SW480 (cell line): ENCODE measurements around the gene GRIK4.
A peak's percentile ranks its signal among the peaks of the same experiment; 100 is the strongest.
"Not testable (repeated sequence)": the region's sequence is repeated elsewhere in the genome, so short reads cannot be mapped to it uniquely, and the experiment has no call there.

Experiments
- DNase-seq: peaks from one replicate; pipeline ENCODE4 v3.0.0-alpha.2; 2016; ENCODE audit warnings: low spot score

The GRIK4 gene

DNA sequence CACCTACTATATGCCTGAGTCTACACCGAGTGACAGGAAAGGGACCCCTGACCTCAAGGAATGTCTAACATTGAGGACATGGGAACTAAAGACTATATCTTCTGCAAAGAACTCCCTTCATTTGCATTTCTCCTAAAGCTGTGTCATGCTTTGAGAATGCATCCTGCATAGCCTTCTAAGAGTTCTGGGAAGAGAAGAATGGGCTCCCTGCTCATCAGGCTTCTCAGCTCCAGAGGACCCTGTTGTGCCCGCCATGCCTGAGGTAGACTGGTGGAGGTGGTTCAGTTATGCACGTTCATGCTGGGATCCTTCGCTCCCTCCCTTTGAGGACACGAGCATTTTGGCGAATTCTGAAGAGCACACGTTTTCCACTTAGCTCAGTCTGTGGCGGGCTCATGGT lies 63.3 kb downstream of the GRIK4 start:
- DNase-seq = no peak

DNA sequence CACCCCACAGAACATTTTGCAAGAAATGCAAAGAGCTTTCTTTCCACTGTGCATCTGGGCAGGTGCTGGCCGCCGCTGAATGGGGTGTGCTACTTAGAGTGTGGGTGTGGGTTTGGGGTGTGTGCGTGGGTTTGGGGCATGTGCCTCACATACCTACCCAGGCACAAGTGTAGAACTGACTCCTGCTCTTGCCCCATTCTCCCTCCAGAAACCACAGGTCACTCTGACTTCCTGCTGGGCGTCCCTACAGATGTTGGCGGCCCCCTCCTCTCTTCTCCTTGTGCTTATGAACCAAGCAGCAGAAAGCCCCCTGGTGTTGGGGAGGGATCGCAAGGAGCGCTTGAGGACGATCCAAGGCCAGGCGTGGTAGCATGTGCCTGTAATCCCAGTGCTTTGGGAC lies 63.9 kb downstream of the GRIK4 start:
- DNase-seq = no peak

DNA sequence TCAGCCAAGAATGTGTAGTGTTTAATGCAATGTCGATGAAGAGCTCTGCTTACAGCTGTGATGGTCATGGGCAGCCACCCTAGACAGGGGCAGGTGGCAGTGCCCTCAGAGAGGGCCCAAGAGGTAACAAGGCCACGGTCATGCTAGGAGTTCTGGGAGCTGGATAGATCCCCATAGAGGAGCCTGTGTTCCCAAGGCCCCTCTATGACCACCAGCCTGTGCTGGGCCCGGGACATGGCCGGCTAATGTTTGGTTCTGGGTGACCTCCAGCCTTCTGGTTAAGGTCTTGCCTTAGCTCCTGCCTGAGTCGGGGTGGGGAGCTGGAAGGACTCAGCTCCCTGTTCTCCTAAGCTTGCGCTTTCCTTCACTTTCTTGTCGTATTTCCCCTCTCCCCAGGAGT lies 65.1 kb downstream of the GRIK4 start:
- DNase-seq = no peak

DNA sequence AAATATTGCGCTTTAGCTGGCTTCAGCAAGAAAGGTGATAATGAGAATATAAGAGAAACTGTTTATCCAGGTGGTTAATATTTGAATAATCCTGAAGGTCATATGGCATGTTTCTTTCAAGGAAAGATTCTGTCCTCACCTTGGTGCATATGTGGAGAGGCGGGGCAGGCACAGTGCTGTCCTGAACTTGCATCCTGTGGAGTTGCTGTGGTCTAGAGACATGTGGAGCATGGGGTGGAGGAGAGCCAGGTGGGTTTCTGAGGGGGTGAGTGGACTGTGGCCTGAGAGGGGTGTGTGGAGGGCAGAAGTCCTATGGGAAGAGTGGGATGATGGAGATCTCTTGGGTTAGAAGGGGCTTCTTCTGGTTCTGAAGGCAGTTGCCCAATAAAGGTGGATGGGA lies 65.5 kb downstream of the GRIK4 start:
- no peak for DNase-seq

DNA sequence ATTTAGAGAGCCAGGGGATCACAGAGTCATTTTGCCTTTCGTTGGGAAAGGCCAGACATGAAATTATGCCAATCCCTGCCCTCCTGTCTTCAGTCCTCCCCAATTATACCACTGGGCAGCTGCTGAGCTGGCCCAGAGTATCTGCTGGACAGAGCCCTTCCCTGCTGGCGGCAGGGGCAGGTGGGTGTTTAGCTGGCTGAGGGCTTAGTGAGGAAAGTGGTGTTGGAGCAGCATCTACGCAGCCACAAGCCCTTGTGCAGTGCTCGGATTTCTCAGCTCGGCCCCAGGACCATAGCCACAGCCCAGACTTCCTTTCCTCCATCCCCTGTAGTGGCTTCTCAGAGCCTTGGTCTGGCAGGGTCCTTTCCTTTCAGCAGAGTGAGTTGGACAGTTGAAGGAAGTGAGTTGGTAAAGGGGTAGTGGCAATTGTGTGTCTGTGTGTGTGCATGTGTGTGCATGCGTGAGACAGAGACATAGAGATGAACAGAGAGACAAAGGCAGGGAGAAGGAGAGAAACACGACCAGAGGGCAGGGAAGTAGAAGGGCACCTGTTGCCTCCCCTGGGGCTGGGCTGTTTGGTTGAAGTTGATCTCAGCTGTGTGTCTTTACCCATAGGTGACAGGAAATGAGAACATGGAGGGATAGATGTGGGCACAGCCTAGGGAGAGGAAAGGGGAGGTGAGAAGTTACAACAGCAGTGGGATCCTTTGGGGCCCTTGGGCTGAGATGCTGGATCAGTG lies 66.2 kb downstream of the GRIK4 start:
- DNase-seq = no peak

DNA sequence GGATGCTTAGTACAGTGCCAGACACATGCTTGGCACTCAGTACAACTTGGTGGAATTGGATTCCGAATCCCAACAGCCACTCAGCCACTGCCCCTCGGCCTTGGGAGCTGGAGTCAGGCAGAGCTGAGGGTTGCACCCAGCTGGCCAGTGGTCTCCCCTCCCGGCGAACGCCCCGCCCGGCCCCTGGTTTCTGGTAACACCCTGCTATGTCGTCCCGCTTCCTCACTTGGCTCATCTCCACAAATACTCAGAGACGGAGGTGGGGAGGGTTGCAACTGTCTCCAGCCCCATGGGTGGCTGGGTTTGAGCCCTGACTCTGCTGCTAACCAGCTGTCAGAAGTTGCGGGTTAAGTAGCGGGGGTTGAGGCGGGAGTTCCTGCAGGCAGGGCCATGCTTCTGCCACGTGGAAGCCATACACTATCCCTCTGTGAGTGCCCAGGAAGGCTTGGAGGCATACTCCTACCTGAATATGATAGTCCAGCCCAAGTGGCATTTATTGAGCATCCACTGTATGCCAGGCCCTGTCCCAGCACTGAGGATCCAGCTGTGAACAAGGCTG lies 67.1 kb downstream of the GRIK4 start:
- DNase-seq = no peak

DNA sequence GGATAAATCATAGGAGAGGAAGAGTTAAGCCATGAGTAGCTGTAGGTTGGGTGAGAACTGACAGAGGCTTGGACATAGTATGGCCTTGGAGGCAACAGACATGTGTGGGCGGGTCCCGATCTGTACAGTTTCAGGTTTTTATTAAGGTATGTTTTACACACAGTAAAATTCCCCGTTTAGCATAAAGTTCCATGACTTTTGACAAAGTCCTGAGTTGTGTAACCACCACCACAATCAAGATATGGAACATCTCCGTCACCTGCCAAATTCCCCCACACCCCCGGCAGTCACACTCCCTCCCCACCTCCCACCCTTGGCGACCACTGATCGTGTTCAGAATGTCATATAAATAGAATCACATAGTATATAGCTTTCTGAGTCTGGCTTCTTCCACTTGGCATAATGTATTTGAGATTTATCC lies 68.1 kb downstream of the GRIK4 start:
- DNase-seq = no peak

DNA sequence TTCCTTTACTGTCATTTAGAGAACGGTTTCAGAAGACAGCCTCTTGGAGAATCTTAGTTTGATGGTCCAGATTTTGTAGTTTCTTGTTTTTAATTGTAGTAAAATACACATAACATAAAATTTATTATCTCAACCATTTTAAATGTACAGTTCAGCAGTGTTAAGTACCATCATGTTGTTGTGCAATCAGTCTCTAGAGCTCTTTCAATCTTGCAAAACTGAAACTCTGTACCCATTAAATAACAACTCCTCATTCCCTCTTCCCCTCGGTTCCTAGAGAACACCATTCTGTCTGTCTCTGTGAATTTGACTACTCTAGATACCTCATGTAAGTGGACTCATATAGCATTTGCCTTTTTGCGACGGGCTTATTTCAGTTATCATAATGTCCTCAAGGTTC lies 69.8 kb downstream of the GRIK4 start:
- no peak for DNase-seq

DNA sequence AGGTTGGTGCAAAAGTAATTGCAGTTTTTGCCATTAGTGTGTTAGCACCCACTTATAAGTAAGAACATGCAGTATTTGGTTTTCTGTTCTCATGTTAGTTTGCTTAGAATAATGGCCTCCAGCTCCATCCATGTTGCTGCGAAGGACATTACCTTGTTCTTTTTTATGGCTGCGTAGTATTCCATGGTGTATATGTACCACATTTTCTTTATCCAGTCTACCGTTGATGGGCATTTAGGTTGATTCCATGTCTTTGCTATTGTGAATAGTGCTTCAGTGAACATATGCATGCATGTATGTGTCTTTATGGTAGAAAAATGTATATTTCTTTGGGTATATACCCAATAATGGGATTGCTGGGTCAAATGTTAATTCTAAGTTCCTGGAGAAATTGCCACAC lies 71.0 kb downstream of the GRIK4 start:
- not testable (repeated sequence) for DNase-seq

DNA sequence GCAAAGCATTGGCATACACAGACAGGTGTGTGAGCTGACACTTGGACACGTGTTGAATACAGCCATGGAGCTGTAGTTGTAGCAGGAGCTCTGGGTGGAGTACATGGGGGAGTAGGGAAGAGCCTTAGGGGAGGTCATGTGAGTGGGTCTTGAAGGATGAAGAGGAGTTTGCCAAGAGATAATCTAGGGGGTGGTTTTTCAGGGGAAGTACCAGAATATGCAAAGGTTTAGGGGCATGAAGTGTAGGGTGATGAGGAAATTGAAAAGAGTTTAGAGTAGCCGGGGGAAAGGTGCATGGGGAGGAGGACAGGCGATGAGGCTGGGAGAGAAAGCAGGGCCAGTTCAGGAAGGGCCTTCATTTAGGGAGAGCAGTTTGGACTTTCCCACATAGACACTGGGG lies 74.5 kb downstream of the GRIK4 start:
- no peak for DNase-seq

DNA sequence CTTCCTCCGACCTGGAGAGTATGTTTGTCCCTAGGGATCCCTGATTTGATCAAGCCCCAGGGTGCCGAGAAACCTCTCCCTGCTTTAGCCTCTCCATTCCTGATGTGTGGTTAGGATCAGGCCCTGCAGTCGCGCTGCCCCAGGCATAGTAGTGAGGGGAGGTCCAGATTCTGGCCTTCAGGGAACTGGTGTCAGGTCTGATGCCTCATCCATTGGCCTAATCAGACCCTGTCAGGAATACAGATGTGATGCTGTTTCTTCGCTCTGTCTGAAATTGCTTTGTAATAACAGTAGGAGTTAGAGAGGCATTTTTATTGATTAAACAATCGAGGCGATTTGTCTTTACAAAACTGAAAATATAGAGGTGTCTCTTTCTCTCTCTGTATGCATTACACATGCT lies 75.2 kb downstream of the GRIK4 start:
- no peak for DNase-seq

DNA sequence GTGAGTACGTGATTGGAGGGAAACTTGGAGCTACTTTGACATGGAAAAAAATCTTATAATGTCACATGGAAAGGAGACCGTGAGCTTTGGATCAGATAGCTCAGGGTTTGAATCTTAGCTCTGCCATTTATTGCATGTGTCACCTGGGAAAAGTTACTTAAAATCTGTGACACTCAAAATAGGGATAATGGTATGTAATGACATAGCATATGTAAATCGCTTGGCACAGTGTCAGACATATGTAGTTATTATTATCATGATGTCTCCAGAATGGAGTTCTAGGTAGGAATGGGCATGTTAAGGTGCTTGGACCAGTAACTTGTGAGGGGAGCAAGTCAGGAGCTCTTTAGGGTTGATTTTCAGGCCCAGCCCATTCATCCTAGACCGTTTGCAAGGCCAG lies 75.8 kb downstream of the GRIK4 start:
- no peak for DNase-seq

DNA sequence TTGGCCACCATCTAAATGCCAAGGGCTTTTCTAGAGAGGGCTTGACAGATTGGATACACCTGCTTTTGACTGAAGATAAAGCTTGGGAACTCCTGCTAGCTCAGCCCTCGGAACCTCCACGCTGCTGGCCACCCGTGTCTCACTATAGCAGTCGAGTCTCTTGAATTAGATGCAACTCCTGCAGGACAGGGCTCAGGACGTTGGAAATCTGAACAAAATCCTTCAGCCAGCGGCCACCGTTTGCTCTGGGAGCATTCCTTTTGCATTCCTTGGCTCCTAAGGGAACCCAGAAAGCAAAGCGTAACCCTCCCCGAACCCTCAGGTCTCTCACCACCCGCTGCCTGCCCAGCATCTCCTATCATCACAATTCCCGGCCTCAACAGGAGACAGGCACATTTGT lies 77.8 kb downstream of the GRIK4 start:
- DNase-seq = no peak

DNA sequence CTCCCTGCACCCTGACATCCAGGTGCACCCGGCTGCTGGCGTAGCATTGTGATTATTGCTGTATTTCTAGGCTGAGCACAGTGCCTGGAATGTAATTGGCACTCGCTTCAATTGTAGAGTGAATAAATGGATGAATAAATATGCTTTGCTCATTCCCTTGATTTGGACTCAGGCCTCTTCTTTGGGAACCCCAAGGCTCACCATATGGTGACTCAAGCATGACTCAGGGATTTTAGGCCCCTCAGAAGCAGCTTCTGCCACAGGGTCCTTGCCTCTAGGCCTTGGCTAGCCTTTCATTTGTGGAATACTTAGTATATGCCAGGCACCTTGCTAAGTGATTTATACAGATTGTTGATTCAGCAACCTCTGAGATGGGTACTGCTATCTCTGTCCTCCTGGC lies 78.9 kb downstream of the GRIK4 start:
- DNase-seq = no peak

DNA sequence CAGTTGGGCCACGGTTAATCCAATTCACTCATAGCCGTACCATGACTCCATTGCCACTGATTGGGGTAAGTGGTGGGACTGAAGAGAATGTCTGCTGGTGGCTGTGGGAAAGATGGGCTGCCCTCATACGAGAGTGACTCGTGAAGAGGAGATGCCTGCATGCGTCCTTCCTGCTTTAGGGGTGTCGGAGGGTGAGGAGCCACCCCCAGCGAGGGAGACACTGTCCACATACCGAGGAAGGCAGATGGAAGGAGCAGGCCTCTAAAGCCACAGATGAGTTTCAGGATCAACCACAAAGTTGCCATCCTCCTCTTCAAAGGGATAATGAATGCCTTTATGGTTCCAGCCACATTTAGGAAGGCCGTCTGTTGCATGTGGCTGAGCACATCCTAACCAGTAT lies 83.2 kb downstream of the GRIK4 start:
- peak; percentile 27 for DNase-seq

DNA sequence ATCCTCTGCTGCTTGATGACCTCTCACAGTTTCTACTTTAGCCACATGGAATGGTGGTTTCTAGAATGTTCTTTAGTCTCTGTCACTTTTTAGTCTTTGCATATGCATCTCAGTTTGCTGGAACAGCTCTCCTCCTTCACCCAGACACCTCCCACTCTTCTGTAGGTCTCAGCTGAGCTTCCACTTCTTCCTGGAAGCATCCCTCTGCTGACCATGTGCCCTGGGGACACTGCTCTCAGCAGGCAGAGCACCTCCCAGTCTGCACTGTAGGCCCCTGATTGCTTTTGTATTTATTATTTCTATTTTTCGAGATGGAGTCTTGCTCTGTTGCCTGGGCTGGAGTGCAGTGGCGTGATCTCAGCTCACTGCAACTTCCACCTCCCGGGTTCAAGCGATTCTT lies 84.0 kb downstream of the GRIK4 start:
- DNase-seq = no peak

DNA sequence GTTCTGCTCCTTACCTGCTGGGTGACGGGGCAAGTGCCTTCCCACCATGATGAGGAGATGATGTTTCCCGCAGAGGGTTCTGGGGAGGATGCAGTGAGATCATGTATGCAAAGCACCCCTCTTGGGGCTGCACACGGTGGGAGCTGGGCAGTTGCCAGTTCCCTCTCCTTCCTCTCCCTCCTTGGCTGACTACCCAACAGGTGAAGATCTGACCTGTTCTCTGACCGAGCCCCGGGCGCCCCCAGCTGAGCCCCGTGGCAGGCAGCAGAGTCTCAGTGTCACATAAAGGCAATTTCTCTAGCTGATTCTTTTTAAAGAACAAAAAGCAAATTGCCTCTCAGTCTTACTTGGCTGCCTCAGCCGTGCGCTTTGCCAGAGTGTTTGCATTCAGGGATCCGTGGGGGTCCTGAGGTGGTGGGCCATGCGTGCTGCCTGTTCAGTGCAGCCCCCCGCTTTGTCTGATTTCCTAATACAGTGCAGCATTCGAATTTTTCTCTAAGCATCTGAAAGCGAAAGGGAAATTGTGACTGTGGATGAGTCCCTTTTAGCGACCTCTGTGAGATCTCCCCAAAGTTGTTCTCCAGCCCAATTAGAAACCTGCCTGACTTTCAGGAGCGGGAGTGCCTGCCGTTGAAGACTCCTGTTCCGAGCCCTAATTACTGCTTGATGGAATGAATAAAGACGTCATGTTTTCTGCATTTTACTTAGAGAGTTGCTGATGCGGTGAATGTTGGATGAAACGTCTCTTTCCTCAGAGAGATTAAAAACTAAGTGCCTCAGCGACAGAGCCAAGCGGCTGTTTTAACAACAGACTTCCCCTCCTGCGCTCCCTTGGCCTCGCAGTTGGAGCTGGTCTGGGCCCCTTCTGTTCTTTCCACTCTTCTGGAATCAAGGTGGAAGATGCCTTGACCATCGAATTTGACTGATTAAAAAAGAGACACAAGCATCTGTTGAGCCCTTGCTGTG lies 86.0 kb downstream of the GRIK4 start:
- no peak for DNase-seq

DNA sequence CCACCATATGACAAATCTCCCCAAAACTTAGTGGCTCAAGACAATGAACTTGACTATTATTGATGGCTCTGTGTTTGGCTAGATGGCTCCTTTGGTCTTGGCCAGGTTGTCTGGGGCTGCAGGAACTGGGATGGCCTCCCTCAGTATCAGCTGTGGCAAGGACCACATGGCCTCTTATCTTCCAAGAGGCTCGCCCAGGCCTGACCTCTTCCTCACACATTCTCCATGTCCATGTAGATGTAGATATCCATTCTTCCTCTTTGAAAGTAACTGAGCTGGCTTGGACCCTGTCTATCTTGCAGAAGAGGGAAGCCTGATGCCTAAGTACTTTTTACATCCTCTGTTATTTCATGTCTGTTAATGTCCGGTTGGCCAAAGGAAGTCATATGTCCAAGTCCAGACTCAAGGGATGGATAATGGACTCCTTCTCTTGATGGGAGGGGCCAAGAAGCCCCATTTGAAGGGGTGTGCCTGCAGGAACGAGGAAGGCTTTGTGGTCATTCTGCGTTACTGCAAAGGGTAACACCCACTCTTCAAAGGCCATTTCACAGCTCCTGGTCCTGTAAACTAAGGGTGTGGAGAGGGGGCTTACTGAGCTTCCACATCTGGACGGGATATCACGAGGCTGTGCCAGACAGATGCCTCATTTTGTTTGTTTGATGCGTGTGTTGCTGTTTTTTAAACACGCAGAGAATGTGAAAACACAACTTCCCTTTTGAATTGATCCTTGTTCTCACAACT lies 87.1 kb downstream of the GRIK4 start:
- no peak for DNase-seq

DNA sequence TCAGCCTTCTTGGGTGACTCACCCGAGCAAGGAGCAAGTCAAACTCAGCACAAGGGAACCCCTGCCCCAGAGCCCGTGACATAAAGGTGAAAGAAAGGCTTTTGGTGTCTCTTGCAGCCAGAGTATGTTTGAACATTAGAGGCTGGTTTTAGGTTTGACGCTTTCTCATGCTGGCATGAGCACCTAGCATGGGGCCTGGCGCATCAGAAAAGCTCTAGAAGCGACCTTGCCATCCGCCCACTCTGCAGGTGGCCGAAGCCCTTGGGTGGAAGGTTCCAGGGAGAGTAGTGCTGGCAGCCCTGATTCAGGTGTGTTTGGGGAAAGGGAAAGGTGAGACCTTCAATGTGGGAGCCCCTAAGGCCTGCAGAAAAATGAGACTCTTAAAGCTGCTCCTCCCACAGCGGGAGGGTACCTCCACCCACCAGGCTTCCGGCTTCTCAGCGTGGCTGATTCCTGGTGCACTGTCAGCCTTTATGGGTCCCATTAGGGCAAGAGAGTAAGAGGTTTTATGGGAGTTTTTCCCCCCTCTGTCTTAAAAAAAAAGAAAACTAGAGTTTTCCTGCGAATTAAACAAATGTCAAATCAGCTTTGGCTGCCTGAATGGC lies 88.4 kb downstream of the GRIK4 start:
- DNase-seq = no peak

DNA sequence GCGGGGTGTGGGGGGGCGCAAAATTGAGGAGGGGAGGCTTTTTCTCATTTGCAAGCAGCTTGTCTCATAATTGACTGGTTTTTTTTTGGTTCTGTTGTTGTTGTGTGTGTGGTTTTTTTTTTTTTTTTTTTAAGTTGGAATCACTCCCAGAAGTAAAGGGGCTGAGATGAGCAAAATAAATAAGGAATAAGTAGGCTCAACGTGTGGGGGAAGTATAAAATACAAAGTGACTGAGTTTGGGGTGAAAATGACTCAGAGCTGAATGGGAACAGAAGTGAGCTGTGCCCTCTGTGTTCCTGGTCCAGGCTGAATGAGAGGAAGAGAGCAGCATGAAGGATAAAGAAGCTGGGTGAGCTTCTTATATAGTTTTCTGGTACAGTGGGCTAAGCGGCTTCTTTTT lies 90.0 kb downstream of the GRIK4 start:
- no peak for DNase-seq

DNA sequence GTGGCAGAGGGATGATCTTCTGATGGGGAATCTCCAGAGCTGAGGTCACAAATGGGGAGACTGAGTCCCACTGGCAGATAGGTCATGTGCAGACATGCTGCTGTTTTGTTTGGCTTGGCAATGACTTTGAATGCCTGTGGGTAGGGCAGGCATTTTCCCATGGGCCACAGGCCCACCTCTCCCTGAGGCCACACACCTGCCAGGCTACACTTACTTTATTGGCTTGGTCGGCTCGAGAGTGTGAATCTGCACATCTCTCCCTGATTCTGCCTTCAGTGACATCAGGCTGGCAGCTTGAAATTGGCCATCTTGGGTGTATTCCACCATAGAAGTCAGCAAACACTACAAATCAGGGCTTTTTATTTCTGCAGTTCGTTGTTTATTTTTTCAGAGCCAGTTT lies 91.5 kb downstream of the GRIK4 start:
- DNase-seq = no peak

DNA sequence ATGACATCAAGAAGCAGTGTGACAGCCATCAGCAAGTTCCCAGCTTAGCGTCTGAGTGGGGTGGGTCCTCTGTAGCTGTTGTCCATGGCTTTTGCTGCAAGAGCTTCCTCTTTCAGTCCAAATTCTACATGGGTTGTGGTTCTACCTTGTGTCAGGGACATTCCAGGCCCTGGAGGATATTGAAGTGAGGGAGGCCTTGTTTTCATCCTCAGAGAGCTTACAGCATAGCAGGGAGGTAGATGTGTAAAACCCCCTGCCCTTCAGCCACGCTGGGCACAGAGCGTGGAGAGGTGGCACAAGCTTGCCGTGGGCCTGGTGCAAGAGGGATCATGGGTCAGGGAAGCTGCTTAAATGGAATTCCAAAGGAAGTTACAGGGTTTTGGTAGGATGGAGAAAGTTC lies 93.9 kb downstream of the GRIK4 start:
- DNase-seq = no peak
